Peyer's patch (tissue), 4 donors: ENCODE results near the gene SEC23A. TPM values are rescaled to one million over a fixed set of nuclear protein-coding genes. Genes with fewer than 3 reads are reported as not detected.

ENCODE experiments used
- DNase-seq, 3 donors: peaks; one replicate each; pipeline ENCODE4 v3.0.0-alpha.2; 2017 to 2019
- H3K27ac ChIP-seq, 4 donors: fragments of 200-600 bp; sonication (generic); one replicate each; pipeline ENCODE4 v1.5.1; 2016 to 2019
- H3K27me3 ChIP-seq, 2 donors: fragments of 200-600 bp; sonication (generic); one replicate each; pipeline ENCODE4 v1.5.1; 2019
- H3K36me3 ChIP-seq, 3 donors: fragments of 200-600 bp; sonication (generic); one replicate each; pipeline ENCODE4 v1.5.1; 2016 to 2019
- H3K4me1 ChIP-seq, 4 donors: fragments of 200-600 bp; sonication (generic); one replicate each; pipeline ENCODE4 v1.5.1; 2016 to 2019
- H3K4me3 ChIP-seq, 4 donors: fragments of 200-600 bp; sonication (generic); 1 replicate in 3 of 4; 2 replicates in 1 of 4; pipeline ENCODE4 v1.5.1; 2016 to 2019; ENCODE audit warnings: mild to moderate bottlenecking in 1 of 4
- H3K9me3 ChIP-seq, 4 donors: fragments of 200-600 bp; sonication (generic); one replicate each; pipeline ENCODE4 v1.5.1; 2016 to 2019; ENCODE audit warnings: mild to moderate bottlenecking in 1 of 4
- CTCF ChIP-seq, 6 experiments: fragments of 450-650 bp in 4 of 6; fragments of 200-600 bp in 2 of 6; sonication (generic) in 1 of 6; IDR thresholded peaks; one replicate each; pipeline ENCODE4 v1.5.1; 2017 to 2019; ENCODE audit warnings: antibody characterized with exemption in 6 of 6, mild to moderate bottlenecking in 3 of 6, moderate library complexity in 1 of 6
- POLR2A ChIP-seq, 2 donors: fragments of 450-650 bp; IDR thresholded peaks; one replicate each; pipeline ENCODE4 v1.5.1; 2017; ENCODE audit warnings: antibody characterized with exemption in 2 of 2, mild to moderate bottlenecking in 2 of 2, moderate library complexity in 2 of 2
- total RNA-seq, 4 donors: library from RNA; depleted of rRNA; stranded (reverse); fragments of >200 nt; gene quantifications; one replicate each; pipeline ENCODE4 v1.1.0, GENCODE V29; 2016

Gene SEC23A
- total RNA-seq, 4 donors from 2014 or later = 118 to 260 (median 188) TPM

GRCh38 chr14:39038542-39038941, 64.5 kb downstream of the SEC23A start:
- no peak for DNase-seq
- no peaks in the 10 kb centered on the region for H3K9me3 ChIP-seq
- TF ChIP-seq POLR2A (IDR thresholded peaks at IDR 0.05) (no peak), CTCF (IDR thresholded peaks at IDR 0.05) (no peak)

DNA sequence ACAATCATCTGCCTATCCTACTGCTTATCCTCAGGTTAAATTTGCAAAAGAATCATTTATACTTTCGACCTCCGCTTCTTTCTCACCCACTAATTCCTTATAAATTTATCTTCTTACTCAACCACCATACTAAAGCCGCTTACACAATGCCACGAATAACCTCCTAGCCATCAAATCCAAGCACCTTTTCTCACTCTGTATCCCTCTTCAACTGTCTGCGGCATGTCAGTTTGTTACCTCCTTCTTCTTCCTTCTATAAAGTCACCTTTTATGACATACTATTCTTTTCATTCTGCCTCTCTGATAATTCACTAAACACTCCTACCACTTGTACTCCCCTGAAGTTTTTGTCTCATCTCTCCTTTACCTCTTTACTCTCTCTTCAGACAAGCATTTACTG, 66.3 kb downstream of the SEC23A start:
- no peak for TF ChIP-seq POLR2A (IDR thresholded peaks at IDR 0.05)
- TF ChIP-seq CTCF (IDR thresholded peaks at IDR 0.05) = no peak
- Histone ChIP-seq H3K27me3 (no peaks in the 10 kb centered on the region), H3K4me3 (no peak overlapping the region), H3K36me3 (peaks cover 0 to 87% (median 3%) of the 10 kb centered on the region in 3 donors), H3K4me1 (no peaks in the 10 kb centered on the region), H3K27ac (no peak overlapping the region), H3K9me3 (no peaks in the 10 kb centered on the region)
- no peak for DNase-seq

More at GRCh38 chr14:39038542-39038941, 64.5 kb downstream of the SEC23A start:
- H3K27me3 ChIP-seq = no peaks in the 10 kb centered on the region
- H3K27ac ChIP-seq = no peak overlapping the region
- H3K4me3 ChIP-seq = no peak overlapping the region
- H3K4me1 ChIP-seq = no peaks in the 10 kb centered on the region
- peaks cover 0 to 85% (median 3%) of the 10 kb centered on the region in 3 donors for H3K36me3 ChIP-seq

GRCh38 chr14:39035336-39035735, 67.7 kb downstream of the SEC23A start:
- Histone ChIP-seq H3K4me1 (no peaks in the 10 kb centered on the region), H3K36me3 (peaks cover 0 to 95% (median 3%) of the 10 kb centered on the region in 3 donors)
- DNase-seq = no peak

GRCh38 chr14:39034481-39035296, 68.3 kb downstream of the SEC23A start:
- H3K4me3 ChIP-seq = no peak overlapping the region
- H3K36me3 ChIP-seq = peaks cover 0 to 95% (median 3%) of the 10 kb centered on the region in 3 donors
- no peak overlapping the region for H3K27ac ChIP-seq
- H3K27me3 ChIP-seq = no peaks in the 10 kb centered on the region
- TF ChIP-seq CTCF (IDR thresholded peaks at IDR 0.05) (peak in 3 of 6 experiments; percentile 49 to 51 (median 49)), POLR2A (IDR thresholded peaks at IDR 0.05) (no peak)
- peak in 1 of 3 donors; percentile 58 for DNase-seq
- H3K9me3 ChIP-seq = no peaks in the 10 kb centered on the region
- H3K4me1 ChIP-seq = no peaks in the 10 kb centered on the region

More at GRCh38 chr14:39035336-39035735, 67.7 kb downstream of the SEC23A start:
- no peak for TF ChIP-seq CTCF (IDR thresholded peaks at IDR 0.05)
- TF ChIP-seq POLR2A (IDR thresholded peaks at IDR 0.05) = no peak
- Histone ChIP-seq H3K4me3 (no peak overlapping the region), H3K27me3 (no peaks in the 10 kb centered on the region), H3K9me3 (no peaks in the 10 kb centered on the region), H3K27ac (no peak overlapping the region)

DNA sequence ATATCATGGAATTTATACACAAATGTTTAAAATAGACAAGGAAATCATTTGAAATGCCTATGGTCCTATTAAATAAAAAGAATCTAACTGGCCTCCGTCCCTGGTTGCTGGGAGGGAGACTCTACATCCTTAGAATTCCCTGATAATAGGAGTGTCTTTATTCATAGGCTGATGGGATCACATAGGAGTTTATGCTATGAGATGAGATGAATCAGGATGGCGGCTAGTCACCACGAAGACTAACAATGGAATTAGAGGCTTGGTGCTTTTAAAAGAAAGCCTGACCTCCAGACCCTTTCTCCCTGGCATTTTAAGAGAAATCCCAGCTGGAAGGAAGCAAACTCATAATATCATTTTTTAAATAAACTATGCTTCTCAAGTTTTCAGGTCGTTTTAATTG, 69.7 kb downstream of the SEC23A start:
- Histone ChIP-seq H3K4me1 (no peaks in the 10 kb centered on the region), H3K36me3 (peaks cover 0 to 84% (median 3%) of the 10 kb centered on the region in 3 donors), H3K9me3 (no peaks in the 10 kb centered on the region), H3K27me3 (no peaks in the 10 kb centered on the region), H3K4me3 (no peak overlapping the region), H3K27ac (no peak overlapping the region)
- TF ChIP-seq POLR2A (IDR thresholded peaks at IDR 0.05) (no peak), CTCF (IDR thresholded peaks at IDR 0.05) (no peak)
- no peak for DNase-seq
